NCI-H748 (cell line): ENCODE results near the gene CEACAM19.
"Not testable (repeated sequence)": the region's sequence is repeated elsewhere in the genome, so short reads cannot be mapped to it uniquely, and the experiment has no call there.

ENCODE experiments used
- DNase-seq: peaks from one replicate; lab custom pipeline; 2025; ENCODE audit not compliant: unreplicated experiment; lab: John Stamatoyannopoulos, UW

Gene CEACAM19

DNA sequence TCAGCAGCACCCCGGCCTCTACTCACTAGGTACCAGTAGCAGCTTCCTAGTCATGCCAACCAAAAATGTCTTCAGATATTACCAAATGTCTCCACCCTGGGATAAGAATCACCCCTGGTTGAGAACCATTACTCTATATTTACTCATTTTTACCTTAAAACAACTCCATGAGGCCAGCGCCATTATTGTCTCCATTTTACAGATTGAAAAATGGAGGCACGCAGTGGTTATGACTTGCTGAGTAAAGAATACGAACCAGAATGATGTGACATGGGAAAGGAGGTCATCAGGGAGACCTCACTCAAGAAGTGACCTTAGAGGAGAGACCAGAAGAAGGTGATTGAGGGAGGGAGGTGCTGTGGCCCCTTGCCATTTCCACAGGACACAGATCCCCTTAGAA is 2.2 kb downstream of the CEACAM19 start:
- DNase-seq = no peak

DNA sequence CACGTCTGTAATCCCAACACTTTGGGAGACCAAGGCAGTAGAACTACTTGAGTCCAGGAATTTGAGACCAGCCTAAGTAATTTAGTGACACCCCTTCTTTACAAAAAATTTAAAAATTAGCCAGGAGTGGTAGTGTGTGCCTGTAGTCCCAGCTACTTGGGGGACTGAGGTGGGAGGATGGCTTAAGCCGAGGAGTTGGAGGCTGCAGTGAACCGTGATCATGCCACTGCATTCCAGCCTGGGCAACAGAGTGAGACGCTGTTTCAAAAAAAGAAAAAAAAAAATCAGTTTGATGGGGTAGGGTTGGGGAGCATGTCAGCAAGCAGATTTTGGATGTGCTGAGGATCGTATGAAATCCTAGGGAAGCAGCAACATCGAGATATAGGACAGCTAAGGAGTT is 4.2 kb downstream of the CEACAM19 start:
- no peak for DNase-seq

DNA sequence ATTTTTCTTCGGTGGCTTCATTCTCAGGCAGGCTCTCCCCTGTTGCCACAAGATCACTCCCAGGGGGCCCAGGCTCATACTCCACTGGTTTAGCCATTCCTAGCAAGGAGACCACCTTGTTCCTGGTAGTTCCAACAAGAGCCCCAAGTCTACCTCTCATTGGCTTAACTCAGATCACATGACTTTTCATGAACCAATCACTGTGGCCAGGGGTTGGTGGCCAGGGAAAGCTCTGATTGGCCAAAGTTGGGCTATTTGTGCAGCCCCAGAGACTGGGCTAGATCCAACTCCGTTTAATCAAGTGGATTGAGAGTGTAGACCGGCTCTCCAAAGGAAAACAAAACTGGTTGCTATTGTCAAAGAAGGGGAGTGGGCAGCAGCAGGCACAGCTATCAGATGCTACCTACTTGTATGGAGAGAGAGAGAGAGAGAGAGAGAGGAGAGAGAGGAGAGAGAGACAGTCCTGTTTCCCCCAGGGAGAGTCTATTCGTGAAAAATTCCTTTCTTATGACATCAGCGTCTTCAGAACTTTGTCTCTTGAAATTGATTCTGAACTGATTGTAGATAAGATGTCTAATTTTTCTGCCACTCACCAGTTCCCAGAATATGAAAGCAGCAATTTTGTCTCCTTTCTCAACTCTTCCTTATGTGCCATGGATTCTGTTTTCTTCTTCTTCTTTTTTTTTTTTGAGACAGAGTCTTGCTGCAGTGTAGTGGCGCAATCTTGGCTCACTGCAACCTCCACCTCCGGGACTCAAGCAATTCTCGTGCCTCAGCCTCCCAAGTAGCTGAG is 5.9 kb downstream of the CEACAM19 start:
- peak; percentile 28 for DNase-seq

DNA sequence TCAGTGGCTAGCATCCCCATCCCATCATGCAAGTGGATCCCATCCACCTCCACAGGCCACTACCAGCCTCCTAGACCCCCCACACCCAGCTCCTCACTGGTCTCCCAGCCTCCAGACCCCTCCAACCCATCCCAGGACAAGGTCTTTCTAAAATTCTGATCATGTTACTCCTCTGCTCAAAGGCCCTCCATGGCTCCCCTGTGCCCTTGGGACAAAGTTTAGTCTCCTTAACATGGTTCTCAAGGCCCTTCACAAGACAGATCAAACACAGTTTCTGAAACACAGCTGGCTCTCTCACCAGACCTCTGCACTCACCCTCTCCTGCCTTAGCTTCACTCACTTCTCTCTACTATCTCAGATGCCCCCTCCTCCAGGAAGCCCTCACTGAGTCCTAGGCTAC is 9.3 kb downstream of the CEACAM19 start:
- no peak for DNase-seq

DNA sequence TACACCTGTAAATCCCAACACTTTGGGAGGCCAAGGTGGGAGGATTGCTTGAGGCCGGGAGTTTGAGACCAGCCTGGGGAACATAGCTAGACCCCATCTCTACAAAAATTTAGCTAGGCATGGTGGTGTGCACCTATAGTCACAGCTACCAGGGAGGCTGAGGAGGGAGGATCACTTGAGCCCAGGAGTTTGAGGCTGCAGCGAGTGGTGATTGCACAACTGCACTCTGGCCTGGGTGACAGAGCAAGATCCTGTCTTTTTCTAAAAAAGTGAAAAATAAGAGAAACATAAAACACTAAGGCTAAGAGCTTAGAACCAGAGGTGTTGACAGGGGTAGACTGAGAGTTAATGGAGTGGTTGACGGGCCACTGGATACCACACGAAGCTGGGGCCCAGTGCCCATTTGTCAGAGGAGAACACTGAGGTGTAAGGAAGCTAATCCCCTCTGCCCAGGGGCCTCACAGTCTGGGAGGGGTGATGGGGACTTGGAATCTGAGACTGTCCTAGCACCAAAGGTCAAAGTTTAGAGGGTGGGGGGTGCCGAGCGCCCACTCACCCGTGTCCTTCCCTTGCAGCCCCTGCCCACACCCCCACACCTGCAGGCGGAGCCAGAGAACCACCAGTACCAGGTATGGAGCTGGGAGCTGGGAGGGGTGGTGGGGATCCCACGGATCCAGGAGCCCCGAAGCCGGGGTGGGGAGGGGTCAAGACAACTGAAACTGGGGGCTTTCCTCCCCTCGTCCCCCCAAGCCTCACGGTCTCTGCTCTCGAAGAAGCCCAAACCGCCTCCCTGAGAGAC is 10.9 kb downstream of the CEACAM19 start:
- DNase-seq = no peak

DNA sequence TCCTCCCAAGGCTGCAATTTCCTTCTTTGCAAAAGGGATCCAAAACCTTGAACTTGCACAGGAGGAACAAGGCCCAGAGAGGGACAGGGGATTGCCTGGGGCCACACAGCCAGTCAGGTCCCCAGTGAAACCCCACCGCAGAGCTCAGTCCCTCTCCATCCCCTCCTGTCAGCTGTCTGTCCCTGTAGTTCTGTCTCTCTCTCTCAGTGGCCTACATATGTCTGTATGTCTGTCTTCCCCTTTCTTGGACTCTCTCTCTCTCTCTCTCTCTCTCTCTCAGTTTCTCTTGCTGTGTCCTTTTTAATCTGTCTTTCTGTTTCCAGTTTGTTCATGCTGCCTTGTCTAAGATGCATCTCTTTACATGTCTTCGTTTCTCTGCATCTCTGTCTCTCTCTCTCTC is 11.5 kb downstream of the CEACAM19 start:
- DNase-seq = no peak

DNA sequence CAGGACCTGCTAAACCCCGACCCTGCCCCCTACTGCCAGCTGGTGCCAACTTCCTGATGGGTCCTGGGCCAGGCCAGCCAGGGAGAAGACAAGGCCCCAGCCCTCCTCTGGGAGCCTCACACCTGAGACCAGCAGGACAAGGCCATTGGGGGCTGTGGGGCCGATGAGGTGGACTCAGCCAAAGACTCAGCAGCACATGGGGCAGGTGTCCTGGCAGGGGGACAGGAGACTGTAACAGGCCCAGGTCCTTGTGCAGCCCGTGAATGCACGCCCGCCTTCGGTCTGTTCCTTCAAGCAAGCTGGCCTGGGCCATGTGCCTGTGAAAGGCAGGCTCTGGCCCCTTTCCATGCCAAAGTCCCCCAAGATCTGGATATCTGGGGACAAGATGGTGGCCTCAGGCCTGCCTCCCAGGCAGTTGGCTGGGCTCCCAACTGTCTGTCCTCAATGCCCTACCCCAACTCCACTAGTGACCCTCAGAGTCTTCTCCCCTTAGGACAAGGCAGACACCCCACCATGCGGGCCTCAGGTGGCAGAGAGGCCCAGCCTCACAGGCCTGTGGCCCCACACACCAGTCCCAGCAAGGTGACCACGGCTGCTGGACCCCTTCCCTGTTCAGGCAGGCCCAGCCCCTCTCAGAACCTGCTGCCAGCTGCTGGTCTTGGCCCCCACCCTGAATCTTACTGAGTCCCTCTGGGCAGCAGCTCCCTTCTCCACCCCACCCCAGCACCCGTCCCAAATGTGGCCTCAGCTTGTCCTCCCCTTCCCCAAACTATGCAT is 12.3 kb downstream of the CEACAM19 start:
- DNase-seq = no peak

DNA sequence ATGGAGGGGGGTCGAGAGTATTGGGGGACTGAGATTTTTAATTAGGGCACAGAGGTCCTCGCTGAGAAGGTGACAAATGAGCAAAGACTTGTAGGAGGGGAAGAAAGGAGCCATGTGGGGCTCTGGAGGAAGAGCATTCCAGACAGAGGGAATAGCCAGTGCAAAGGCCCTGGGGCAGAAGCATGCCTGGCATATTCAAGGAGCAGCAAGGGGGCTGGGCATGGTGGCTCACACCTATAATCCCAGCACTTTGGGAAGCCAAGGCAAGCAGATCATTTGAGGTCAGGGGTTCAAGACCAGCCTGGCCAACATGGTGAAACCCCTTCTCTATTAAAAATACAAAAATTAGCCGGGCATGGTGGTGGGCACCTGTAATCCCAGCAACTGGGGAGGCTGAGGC is 13.1 kb downstream of the CEACAM19 start:
- not testable (repeated sequence) for DNase-seq

DNA sequence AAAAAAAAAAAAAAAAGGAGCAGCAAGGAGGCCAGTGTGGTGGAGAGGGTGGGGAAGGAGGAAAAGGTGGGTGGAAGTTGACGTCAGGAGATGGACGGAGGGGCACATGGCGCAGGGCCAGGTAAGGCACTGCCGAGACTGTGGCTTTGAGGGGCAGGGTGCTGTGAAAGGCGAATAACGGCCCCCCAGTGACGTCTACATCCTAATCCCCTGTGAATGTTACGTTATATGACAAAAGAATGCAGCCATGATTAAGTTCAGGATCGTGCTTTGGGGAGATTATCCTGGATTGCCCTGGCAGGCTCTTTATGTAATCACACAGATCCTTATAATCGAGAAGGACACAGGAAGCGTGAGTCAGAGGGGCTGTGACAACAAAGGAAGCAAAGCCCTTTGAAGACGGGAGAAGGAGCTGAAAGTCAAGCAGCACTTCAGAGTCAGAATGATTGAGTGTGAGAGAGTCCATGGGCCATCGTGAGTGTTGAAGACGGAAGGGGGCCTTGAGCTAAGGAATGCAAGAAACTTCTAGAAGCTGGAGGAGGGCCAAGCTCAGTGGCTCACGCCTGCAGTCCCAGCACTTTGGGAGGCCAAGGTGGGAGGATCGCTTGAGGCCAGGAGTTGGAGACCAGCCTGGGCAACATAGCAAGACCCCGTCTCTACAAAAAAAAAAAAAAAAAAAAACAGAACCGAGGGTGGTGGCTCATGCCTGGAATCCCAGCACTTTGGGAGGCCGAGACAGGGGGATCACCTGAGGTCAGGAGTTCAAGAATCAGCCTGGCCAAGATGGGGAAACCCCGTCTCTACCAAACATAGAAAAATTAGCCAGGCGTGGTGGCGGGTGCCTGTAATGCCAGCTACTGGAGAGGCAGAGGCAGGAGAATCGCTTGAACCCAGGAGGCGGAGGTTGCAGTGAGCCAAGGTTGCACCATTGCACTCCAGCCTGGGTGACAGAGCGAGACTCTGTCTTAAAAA is 13.9 kb downstream of the CEACAM19 start:
- no peak for DNase-seq

DNA sequence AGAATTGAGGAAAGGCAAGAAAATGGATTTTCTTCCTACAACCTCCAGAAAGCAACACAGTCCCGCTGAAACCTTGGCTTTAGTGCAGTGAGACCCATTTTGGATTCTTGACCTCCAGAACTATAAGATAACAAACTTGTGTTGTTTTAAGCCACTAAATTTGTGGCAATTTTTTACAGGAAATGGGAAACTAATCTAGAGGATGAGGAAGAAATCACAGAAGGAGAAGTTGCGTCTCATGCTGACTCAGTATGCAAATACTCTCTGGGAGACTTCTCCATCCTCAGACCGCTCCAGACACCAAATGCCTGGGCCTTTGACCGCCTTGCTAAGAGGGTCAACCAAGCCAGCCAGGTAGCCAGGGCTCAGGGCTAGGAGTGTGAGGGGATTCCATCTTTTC is 14.6 kb downstream of the CEACAM19 start:
- no peak for DNase-seq

DNA sequence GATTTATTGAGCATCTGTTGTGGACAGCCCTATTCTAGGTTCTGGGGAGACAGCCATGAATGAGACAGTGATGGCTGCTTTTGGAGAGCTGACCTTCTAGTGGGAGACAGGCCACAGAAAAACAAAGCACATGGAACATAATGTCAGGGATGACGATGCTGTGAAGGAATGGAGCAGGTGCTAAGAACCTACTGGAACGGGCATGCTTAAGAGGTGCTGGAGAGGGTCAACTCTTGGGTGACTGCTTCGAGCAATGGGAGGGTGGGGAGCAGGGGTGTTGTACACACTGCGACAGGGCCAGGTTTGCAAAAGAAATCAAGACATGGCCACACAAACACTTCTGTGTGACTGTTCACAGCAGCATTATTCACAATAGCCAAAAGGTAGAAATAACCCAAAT is 15.6 kb downstream of the CEACAM19 start:
- no peak for DNase-seq

DNA sequence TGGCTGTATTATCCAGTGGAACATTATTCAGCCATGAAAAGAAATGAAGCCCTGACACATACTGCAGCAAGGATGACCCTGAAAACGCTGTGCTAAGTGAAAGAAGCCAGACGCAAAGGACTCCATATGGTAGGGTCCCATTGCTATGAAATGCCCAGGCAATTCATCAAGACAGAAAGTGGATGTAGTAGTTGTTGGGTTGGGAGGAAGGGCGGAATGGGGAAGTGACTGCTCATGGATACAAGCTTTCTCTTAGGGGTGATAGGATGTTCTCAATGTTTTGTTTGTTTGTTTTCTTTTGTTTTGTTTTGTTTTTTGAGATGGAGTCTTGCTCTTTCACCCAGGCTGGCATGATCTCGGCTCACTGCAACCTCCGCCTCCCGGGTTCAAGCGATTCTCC is 16.6 kb downstream of the CEACAM19 start:
- no peak for DNase-seq

DNA sequence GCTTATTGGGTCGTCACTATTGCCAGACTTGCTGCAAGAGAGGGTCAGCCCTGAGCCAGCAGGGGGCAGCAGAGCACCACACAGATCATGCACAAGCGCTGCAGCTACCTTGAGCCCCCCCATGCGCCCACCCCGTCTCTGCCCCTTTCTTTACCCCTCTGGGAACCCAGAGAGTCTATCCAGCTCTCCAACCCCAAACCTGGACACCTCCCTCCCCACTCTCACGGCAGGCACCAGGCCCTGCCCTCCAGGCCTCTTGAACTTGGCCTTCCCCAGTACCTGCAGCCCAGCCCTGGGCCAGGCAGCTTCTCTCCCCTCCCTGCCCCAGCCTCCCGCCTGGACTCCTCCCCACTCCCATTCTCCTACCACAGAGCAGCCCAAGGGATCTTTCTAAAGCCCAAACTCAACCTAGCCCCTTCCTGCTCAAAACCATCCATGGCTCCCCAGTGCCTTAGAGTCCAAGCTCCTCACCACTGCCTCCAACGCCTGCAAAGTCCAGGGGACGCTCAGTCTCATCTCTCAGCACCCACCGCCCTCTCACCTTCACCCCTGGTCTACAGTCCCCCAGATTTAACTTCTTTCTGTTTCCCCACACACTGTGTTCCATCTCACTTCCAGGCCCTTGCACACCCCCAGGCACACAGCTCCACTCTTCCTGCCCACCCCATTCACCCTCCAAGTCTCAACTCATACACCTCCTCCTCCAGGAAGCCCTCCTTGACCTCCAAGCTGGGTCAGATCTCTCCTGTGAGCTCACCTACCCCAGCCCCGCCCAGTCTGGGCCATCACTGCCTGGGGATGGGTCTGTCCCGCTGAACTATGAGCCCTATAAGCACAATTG is 18.2 kb downstream of the CEACAM19 start:
- DNase-seq = peak; percentile 75

DNA sequence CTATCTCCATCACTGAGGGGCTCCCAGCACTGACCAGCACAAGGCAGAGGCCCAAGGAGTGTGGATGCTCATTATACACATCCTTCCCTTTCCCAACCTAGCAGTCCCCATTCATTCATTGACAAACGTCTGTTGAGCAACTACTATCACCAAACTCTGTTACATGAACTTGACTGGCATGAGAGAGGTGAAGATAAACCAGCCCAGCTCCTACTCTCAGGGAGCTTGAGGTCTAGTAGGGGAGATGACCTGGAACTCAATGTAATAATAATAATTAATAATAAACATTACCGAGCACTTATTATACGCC is 18.8 kb downstream of the CEACAM19 start:
- no peak for DNase-seq

DNA sequence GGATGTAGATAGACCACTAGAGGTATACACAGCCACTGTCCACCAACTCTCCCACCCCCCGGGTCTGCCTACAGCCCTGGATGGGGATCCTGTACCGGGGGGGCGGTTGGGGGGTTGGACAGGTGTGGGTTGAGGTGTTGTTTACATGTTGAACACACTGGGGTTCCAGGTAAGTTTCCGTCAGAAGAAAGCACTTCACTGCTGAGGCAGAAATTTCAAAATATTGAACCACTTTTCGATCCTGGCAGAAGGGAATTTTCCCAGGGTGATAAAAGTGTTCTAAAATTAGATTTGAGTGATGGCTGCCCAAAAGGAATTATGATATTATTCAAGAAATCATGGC is 21.1 kb downstream of the CEACAM19 start:
- DNase-seq = no peak

DNA sequence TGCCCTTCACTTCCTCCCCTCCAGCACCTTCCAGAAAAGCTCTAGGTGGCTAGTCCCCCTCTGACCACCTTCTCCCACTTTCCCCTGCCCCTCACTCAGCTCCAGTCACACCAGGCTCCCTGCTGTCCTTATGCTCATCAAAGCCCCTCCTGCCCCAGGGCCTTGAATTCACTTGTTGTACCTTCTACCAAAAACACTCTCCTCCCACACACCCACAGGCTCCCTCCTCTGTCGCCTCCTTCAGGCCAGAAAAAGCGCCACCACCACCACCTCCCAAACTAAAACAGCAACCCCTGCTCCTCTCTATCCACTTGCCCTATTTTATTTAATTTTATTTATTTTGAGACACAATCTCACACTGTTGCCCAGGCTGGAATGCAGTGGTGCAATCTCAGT is 22.9 kb downstream of the CEACAM19 start:
- DNase-seq = no peak

DNA sequence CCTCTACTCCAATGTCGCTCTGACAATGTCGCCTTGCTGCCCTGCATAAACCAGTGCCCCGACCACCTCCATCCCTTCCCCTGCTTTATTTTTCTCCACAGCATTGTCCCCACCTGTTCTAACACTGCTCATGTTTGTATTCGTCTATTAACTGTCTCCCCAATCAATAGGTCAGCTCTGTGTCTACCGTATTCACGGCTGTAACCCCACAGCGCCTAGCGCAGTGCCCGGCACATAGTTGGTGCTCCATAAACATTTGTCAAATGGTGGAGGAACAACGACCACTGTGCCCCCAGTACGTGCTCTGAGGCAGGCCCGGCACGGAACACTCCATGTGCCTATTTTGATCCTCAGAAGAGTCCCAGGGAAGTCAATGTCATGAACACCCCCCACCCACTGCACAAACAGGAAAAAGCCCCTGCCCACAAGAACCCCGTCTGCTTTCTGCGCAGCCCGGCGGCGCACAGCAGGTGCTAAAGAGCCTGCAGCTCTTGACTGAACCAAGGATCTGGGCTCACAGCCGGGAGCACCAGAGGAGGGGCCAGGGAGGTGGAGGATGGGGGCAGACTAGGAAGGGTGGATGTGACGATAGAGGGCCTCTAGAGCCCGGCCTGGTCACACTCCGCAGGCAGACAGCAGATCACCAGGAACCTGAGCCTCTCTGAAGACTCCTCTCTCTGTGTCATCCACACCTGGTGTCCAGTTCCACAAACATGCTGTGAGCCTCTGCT is 25.8 kb downstream of the CEACAM19 start:
- DNase-seq = peak; percentile 57

DNA sequence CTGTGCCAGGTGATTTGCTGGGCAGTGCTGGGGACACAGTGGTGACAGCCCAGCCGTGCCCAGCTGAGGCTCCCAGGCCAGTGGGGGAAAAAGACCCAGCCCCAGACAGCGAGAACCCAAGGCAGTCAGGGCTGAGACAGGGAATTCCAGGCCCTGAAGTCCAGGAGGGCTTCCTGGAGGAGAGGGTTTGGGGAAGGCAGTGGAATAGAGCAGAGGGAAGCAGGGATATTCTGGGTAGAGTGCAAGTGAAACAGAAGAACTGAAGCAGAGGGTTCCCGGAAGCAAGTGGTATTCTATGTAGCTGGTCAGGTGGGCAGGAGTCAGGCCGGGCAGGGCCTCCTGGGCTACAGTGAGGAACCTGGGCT is 26.4 kb downstream of the CEACAM19 start:
- DNase-seq = no peak

DNA sequence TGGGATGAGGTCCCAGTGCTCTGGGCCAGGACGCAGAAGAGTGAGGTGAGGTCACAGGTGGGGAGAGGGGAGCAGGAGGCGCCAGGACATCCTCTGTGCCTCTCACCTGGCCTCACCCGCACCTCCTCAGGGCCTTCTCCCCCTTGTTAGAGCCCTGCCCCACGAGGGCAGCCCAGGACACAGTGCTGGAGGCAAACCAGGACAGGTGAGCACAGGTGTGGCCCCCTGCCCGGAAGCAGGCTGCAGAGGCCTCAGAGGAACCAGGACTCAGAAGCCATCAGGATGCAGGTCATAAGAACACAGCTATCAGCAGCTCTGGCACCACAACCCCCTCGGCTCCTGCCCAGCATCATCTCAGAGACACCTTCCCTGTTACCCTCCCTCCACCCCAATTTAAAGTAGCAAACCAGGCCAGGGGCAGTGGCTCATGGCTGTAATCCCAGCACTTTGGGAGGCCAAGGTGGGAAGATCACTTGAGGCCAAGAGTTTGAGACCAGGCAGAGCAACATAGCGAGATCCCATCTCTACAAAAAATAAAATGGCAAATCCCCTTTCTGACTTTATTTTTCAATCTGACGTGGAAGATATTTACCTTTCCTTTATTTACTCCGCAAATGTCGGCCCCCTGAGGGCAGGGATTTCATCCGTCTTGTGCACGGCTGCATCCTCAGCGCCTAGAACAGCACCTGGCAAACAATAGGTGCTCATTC is 27.4 kb downstream of the CEACAM19 start, which contains the start of gene CEACAM16:
Gene CEACAM16, plus strand, starts transcription at position 660 of the 710 bp plus-strand sequence. CDS start 2,306 bp downstream, outside the sequence.
- DNase-seq = no peak
